ENCODE results near the gene YEATS2. TPM values are rescaled to one million over a fixed set of nuclear protein-coding genes. Genes with fewer than 3 reads are reported as not detected.

The YEATS2 gene
- total RNA-seq, 4 donors from 2014 or later: 14.0 to 24.1 (median 16.3) TPM

DNA sequence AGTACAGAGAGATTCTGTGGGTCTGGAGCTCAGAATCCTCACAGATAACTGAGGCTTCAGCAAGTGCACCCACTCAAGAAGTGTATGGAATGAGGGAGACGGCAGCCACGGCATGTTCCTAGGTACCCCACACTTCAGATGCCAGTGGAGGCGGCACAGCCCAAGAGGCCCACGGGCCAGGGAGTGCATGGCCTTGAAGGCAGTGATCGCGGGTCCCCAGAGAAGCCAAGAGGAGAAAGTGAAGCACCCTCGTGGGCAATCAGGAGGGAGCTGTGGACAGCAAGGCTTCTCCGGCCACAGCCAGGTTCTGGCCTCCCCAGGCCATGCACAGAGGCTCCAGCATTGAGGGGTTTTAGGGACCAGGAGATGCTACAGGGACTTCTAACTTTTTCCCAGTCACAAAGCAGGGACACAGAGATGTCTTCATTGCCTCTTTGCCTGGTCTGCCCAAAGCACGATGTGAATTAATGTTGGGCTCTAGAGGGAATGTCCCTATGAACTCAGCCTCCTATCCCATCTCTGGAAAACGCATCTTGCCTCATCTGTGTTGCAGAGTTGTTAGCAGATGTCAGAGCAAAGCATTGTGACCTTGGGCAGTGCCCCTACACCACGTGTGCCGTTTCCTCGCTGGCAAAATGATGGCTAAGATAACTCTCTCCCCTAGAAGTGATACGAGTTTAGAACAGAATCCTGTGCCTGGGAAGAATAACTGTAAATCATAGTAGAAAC lies 130.4 kb downstream of the YEATS2 start:
- no peak overlapping the region for H3K4me3 ChIP-seq (ENCODE audit: low read depth, poor library complexity, severe bottlenecking)
- DNase-seq (ENCODE audit: low spot score in 2 of 2): no peak
- WGBS, 2 donors: 73 to 80% methylated on average over 14 of the region's 14 CpGs
- intact Hi-C loops (cut with DNase I; ENCODE audit: low total_unique reads): no loop called here
- TF ChIP-seq POLR2A (IDR thresholded peaks at IDR 0.05): no peak
- TF ChIP-seq, protein P1, sequence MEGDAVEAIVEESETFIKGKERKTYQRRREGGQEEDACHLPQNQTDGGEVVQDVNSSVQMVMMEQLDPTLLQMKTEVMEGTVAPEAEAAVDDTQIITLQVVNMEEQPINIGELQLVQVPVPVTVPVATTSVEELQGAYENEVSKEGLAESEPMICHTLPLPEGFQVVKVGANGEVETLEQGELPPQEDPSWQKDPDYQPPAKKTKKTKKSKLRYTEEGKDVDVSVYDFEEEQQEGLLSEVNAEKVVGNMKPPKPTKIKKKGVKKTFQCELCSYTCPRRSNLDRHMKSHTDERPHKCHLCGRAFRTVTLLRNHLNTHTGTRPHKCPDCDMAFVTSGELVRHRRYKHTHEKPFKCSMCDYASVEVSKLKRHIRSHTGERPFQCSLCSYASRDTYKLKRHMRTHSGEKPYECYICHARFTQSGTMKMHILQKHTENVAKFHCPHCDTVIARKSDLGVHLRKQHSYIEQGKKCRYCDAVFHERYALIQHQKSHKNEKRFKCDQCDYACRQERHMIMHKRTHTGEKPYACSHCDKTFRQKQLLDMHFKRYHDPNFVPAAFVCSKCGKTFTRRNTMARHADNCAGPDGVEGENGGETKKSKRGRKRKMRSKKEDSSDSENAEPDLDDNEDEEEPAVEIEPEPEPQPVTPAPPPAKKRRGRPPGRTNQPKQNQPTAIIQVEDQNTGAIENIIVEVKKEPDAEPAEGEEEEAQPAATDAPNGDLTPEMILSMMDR (IDR thresholded peaks at IDR 0.05): no peak

DNA sequence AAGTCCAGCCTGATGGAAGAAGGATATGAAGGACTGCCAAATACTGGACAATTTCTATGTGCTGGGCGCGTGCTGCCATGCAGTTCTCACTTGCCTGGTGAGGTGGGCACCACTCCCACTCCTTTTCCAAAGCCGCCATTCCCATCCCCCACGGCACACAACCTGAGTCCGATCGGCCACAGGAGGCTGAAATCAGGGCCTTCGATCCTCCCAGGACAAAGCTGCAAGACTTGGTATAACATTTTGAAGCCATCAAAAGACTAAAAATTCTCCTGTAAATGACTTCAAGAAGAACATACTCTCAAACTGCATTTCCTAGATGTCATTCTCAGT lies 130.9 kb downstream of the YEATS2 start:
- TF ChIP-seq POLR2A (IDR thresholded peaks at IDR 0.05): no peak
- TF ChIP-seq, protein P1 (IDR thresholded peaks at IDR 0.05): no peak
- DNase-seq (ENCODE audit: low spot score in 2 of 2): no peak
- 89 to 93% methylated on average over 7 of the region's 7 CpGs for WGBS, 2 donors
- no peak overlapping the region for H3K4me3 ChIP-seq (ENCODE audit: low read depth, poor library complexity, severe bottlenecking)
- intact Hi-C loops (cut with DNase I; ENCODE audit: low total_unique reads): no loop called here

DNA sequence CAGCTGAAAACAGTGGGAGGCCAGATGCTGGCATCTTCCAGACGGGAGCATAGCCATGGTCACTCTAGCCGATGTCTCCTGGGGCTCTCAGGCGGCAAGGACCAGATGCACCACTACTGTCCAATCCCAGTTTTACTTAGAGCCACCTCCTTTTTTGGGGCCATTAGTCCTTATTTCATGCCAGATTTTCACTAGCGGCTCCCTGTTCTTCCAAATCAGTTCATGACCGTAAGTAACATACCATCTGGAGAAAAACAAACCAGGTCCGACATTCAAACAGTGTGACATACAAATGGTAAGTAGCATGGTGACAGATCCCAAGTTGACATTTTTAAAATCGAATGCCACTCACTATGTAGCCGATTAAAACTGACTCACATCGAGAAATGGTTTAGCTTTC lies 131.9 kb downstream of the YEATS2 start:
- intact Hi-C loops (cut with DNase I; ENCODE audit: low total_unique reads): no loop called here
- DNase-seq (ENCODE audit: low spot score in 2 of 2): no peak
- 93% methylated on average over 9 of the region's 9 CpGs for WGBS, 2 donors
- TF ChIP-seq, protein P1 (IDR thresholded peaks at IDR 0.05): no peak
- no peak for TF ChIP-seq POLR2A (IDR thresholded peaks at IDR 0.05)
- H3K4me3 ChIP-seq (ENCODE audit: low read depth, poor library complexity, severe bottlenecking): no peak overlapping the region

DNA sequence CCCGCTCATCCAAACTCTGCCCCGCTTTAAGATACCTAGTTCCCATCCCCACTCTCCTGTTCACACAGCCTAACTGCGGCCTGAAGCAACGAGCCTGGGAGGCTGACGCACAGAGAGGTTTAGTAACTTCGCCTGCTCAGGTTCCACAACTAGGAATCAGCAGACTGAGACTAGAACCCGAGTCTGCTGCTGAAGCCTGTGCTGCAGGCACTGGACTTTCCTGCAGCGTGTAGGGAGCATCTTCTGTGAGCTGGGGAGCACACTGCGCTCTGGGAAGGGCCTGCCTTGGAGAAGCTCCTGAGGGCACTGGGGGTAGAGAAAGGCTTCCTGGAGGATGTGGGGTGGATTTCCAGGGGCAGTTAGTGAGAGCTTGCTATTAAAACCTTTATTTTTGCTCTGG lies 132.6 kb downstream of the YEATS2 start:
- DNase-seq (ENCODE audit: low spot score in 2 of 2): no peak
- no peak overlapping the region for H3K4me3 ChIP-seq (ENCODE audit: low read depth, poor library complexity, severe bottlenecking)
- intact Hi-C loops (cut with DNase I; ENCODE audit: low total_unique reads): no loop called here
- no peak for TF ChIP-seq POLR2A (IDR thresholded peaks at IDR 0.05)
- TF ChIP-seq, protein P1 (IDR thresholded peaks at IDR 0.05): no peak
- 94 to 95% methylated on average over 9 of the region's 9 CpGs for whole genome bisulfite sequencing, 2 donors

DNA sequence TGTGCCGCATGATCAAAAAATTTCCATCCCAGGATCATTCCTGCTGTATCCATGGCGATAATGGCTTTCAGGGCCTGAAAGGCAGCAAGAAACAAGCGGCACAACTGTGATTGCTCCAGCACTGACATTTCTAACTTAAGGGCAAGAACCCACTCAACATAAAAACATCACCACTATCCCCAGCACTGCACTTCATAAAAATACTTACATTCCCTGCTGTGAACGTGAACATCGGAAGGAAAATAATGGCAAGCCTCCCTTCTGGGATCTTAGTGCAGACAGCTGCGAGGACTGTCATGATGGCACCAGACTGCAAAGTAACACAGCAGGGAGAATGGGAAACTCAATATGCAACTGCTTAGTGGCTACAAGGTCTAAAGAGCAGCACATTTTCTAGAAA lies 135.9 kb downstream of the YEATS2 start:
- intact Hi-C loops (cut with DNase I; ENCODE audit: low total_unique reads): no loop called here
- 87 to 88% methylated on average over 6 of the region's 6 CpGs for WGBS, 2 donors
- H3K4me3 ChIP-seq (ENCODE audit: low read depth, poor library complexity, severe bottlenecking): no peak overlapping the region
- TF ChIP-seq POLR2A (IDR thresholded peaks at IDR 0.05): no peak
- TF ChIP-seq, protein P1 (IDR thresholded peaks at IDR 0.05): no peak
- no peak for DNase-seq (ENCODE audit: low spot score in 2 of 2)

DNA sequence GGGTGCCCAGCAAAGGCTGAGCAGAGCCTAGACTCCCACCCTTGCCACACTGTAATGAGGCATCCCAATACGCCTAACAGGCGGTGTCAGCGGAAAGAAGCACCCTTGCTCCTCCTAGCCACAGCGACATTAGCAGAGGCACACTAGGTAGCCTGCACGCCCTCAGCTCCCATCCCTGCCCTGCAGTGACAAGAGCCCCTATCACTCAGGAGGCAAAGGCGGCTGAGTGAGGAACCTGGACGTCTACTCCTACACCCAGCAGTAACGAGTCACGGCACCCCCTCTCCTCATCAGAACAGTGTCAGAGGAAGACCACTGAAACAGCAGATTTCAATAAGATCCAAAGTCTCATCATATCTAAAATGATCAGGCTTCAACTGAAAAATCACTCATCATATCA lies 139.8 kb downstream of the YEATS2 start:
- intact Hi-C loops (cut with DNase I; ENCODE audit: low total_unique reads): no loop called here
- H3K4me3 ChIP-seq (ENCODE audit: low read depth, poor library complexity, severe bottlenecking): no peak overlapping the region
- no peak for DNase-seq (ENCODE audit: low spot score in 2 of 2)
- TF ChIP-seq, protein P1 (IDR thresholded peaks at IDR 0.05): no peak
- no peak for TF ChIP-seq POLR2A (IDR thresholded peaks at IDR 0.05)
- 93 to 95% methylated on average over 9 of the region's 9 CpGs for WGBS, 2 donors

Measured in lower leg skin (tissue), 4 donors.